D341Med (cell line): ENCODE measurements around the gene SUCLG1.
A peak's percentile ranks its signal among the peaks of the same experiment; 100 is the strongest.
"Not testable (repeated sequence)": the region's sequence is repeated elsewhere in the genome, so short reads cannot be mapped to it uniquely, and the experiment has no call there.

Experiments
- DNase-seq: peaks from one replicate; pipeline ENCODE4 v3.0.0; 2012; ENCODE audit warnings: low spot score

SUCLG1 gene

DNA sequence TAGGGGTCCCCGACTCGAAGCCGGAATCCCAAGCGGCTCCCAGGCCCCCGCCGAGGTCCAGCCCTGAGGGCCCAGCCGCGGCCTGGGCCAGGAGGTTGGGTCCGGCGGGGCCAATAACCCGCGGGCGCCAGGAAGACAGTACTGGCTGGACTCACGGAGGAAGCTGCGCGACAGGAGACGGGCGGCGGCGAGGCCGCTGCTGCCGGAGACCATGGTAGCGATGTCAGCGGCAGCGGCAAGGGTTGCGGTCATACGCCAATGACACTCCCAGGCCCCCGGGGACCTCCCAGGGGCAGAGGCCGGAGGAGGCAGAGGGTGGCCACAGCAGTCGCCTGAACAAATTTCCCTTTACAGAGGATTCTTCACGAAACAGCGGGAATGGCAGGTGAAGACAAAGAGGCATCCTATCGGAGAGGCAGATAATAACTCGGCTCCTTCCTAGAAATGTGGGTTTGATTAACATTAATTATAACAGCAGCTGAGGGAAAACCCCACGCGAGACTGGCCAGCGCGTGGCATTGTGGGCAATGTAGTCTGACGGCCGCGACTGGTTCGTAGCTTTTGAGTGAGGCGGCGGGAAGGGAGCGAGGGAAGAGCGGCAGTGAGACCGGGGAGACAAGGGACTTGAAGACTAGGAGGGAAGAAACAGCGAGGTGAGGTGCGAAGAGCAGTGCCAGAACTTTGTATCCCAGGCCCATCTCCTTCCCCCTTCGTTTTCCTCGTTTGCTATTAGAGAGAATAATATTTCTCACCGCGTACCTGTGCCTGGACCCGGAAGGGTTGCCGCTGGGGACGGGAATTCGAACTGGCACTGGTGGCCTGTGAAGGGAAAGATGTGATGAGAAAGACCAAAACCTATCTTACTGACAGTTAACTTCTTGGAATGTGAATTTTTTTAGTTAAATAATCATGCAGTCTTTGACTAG lies at the start of gene SUCLG1:
Gene SUCLG1 (minus strand): TSS at position 263 of the 926 bp plus-strand sequence. CDS start 11 bp downstream, at position 252.
- peak; percentile 92 for DNase-seq

DNA sequence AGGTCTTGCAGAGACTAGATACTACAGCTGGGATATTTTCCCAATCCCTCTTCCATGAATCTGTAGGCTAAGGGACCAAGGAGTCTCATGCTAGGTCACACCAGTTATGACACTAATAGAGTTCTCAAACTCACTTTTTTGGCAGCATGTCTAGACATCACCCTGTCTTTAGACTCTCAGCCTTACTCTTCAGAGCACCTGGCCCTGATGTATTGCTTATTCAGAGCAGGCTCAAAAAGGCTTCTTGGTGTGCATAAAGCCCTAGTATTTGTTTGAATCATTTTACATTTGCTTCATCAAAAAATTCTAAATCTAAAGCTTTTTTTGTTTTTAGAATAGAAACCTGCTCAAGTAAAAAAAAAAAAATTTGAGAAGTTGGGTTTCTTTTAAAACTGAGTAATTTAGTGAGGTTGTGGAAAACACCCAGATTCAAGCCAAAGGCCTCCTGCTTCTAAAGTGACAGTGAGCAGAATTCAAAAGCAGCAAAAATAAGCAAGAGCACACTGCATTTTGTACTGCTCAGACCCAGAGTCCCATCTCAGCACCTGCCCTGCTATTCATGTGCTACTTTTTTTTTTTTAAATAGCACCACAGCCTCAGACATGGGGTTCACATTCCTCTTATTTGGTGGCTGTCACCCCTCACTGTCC lies 39.2 kb upstream of the SUCLG1 start:
- DNase-seq, result no peak

DNA sequence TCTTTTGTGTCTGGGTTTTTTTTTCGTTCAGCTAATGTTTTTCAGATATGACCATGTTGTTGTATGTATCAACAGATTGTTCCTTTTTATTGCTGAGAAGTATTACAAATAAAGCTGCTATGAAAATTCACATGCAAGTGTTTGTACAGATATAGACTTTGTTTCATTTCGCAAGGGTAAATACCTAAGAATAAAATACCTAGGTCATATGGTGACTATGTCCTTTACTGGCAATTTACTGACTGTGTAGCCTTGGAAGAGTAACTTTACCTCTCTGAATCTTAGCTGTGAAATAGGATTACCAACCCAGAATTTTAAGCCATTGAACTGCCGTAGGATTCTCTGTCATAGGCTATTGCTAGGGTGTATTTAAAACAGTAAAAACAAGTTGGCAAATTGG lies 38.2 kb upstream of the SUCLG1 start:
- DNase-seq, result no peak

DNA sequence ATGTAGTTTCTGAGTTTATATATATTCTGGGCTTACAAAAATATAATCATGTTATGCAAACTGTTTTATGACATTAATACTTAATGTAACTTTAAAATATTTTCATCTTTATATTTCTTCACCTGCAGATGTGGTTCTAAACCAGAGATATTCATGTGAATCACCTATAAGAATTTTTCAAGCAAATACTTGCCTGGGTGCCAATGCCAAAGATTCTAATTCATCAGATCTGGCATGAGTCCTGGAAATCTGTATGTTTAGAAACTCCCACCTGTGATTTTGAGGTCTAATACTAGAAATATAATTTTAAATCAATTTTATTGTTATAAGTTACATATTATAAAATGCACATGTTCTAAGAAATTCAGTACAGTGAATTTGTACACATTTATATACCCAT lies 37.3 kb upstream of the SUCLG1 start:
- DNase-seq, result no peak

DNA sequence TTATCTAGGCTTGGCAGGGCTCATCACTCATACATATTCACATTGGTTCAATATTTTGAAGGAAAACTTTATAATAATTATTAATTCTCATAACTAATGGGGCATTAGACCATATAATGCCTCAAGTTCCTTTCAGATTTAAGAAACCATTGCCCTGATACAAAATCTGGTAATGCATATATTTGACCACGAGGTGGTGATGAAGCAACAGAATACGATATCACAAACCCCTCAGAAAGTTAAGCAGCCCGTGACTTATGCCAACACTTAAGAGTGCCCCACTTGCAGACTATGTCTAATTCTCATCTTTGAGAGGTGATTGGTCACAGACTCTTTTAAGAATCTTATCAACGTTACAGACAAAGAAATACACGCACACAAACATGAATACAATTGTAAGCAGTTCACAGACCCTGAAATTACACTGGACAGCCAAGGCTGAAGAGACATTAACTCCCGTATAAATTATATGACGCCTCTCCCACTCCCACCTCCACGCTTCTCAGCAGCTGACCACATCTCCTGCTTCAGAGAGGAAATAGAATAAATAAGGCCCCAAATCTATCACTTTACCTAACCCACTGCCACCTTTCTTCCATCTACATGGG lies 36.6 kb upstream of the SUCLG1 start:
- peak; percentile 47 for DNase-seq

DNA sequence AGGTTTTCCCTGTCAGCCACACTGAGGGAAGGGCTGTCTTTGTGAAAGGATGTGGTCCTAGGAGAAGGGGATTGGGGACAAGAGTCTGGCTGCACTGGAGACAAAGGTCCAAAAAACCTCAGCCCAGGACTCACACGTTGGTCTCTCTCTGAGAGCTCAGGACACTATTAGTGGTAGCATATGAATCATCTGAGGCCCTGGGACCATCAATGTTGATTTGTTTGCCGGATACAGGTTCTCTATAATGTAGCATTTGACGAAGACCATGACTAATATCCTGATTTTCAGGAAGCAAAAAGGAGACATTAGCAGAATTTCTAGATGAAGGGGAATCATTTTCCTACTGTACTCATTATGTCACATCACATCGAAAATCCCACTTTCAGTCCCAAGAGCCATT lies 35.0 kb upstream of the SUCLG1 start:
- DNase-seq, result no peak

DNA sequence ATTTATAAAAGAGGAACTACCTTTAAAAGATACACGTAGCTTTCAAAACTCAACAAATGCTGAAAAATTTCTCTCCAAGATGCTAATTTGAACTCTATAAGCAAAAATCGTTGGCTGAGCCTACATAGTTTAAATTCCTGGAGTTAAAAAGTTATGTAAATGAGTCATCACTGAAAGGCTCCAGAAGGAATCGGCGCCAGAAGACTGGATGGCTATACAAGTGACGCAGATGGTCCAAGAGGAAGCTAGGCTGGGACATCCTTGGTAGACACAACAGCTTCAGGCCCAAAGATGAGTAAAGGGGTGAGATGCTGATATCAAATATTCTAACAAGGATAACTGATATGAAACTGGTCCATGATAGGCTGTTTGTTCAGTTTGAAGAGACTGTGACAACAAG lies 34.4 kb upstream of the SUCLG1 start:
- DNase-seq, result no peak

DNA sequence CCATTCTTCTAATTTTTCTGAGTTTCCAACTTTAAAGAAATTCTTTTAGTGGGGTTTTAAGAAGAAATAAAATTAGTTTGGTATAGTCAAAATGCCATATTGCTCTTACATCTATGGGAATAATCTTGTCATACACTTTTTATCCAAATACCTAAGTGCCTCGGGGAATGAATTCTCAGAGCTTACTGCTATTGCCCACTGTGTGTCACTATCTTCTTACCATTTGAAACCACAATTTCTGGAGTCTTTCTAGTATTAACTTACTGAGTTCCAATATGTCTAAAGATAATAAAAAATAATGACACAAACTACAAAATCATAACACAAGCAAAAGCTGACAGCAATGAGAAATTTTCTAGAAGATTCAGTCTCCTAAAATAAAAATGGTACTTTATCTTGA lies 33.5 kb upstream of the SUCLG1 start:
- DNase-seq, result no peak

DNA sequence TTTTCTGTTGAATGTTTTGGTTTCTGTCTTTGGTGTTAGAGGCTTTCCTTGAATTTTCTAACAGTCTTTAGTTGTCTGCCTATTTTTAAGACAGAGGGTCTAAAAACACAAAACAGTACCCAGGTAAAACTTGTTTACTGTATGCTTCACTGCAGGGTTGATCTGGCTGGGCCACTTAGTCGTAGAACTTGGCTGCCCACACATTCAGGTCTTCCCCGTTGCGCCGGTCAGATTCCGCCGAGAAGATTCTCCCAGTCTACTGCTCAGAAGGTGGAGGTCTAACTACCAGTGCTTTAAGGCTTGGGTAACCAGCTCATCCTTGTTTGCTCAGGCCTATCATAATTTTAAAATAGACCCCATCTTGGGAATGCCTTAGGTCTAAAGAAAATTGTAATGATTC lies 32.7 kb upstream of the SUCLG1 start:
- no peak for DNase-seq

DNA sequence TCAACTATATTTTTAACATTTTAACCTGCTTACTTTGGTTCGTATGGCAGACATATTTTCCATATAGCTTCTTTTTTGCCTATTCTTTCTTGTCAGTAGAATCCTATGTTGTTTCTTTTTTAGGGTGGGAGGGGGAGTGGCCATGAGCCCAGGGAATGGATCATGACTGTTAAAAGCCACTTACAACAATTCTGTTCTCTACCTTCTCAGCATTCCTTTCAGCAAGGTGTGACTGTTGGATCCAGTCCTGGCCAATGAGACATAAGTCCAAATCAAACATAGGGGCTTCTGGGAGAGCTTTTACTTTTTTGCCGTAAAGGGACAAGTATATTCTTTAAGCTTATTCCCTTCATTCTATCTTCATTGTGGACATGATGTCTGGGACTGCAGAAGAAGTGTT lies 32.2 kb upstream of the SUCLG1 start:
- no peak for DNase-seq

DNA sequence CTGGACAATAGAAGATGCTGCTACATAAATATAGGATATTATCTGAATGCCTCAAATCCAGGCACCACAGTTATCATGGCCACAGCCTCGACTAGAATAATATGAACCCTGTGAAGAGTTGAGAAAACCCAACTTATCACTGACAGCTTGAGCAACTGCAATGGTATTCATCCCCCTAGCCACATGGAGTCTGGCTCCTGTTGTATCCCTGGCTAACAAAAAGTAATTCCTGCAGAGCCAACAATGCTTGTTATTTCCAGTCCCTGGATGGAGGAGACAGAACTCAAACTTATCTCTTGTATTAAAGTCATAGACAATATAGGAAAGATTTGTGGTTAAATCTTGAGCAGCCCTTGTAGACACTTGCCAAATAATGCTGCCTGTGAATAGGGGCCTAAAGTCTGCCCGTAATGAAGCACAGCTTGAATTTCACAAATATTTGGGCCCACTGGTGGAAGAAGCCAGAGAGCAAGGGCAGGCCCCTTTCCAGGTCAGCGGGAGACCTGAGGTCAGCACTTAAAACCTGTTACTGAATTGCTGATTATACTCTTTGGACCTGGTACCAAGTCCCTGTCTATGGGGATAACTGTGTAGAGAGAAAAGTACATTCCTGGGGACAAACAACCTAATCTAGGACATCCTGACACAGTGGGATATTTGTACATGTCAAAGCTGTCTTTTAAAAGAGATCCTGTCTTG lies 28.4 kb upstream of the SUCLG1 start:
- no peak for DNase-seq

DNA sequence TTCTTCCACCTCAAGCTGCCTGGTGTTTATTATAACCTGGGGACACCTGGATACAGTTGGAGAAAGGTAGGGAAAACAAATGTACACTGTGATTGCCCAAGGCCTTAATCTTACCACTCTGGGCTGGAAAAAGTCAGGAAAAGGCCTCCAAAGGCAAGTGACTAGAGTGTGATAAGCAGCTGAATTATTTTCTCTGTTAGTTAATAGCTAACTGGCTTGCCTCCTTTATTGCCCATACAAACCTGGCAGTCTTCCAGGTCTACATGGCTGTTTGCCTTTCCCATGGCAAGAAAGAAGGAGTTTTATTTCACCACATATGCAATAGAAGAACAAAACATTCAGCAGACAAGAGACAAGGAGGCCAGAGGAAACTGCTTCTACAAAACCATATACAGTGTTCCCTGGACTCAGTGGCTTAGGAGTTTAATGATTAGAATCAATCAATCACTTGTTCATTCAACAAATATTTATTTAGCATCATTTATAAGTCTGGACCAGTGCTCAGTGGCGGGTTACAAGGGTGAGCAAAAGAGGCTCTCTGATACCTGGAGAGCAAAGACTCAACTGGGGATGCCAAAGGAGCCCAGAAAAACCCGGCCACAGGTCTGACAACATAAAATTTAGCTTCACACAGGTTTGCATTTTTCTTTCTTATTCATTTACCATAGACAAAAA lies 27.5 kb upstream of the SUCLG1 start:
- no peak for DNase-seq

DNA sequence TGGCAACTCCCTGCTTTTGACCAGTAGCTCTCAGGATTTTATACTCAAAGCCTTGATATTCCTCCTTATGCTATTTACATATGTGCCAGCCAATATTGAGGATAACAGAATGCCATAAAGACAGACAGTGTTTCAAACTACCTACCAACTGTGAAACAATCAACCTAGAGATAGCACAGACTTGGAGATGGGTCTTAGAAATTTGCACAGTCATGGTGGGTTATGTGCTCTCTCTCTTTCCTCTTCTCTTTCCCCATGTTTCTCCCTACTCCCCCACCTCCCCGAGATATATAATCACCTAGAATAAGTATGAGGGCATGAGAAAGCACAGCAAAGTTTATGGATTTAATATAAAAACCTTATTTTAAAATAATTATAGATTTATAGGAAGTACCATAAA lies 24.2 kb upstream of the SUCLG1 start:
- DNase-seq, result no peak

DNA sequence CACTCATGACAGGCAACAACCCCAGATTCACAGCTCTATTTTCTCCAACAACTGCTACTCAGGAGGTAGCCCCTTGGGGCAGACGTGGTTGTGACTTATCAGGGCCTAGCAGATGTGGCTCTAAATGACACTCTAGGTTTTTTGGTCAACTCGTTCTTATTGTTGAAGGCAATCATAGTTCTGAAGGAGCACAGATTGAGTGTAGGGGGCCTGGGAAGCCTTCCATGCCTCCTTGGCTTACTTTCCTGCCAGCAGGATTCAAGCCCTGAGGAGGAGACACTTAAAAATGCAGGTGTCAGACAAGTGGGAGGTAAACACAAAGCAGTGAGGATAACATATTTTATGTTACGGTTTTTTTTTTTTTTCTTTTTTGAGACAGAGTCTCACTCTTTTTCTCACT lies 23.5 kb upstream of the SUCLG1 start:
- no peak for DNase-seq

DNA sequence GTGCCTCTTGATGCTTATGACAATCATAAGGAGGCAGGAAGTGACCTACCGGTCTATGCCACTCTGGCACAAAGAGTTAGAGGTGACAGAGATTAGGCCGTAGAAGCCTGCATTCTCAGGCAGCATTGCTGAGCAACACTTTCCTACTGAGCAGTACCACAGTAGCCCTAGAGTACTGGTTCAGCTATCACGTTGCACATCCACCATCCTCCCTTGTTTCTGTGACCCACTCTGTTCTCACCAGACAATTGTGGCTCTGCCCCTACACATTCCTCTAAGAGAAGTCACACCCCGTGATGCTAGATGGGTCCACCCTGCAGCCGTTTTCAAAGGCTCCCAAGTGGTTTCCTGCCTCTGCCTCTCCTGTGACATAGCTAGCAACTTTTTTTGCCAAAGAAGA lies 22.6 kb upstream of the SUCLG1 start:
- DNase-seq, result no peak

DNA sequence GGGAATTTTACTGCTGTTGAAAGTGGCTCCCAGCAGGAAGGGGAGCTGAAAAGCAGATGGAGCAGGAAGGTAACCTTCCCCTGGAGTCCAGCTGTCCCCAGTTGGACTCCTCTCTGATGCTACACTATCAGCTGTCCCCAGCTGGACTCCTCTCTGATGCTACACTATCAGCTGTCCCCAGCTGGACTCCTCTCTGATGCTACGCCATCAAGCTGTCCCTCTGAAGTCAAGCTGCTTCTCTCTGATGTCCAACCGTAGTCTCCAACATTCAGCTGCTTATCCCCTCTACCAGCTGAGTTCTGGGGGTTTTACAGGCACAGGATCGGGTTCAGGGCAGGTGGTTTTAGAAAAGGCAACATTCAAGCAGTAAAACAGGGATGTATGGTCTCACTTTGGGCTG lies 19.8 kb upstream of the SUCLG1 start:
- no peak for DNase-seq

DNA sequence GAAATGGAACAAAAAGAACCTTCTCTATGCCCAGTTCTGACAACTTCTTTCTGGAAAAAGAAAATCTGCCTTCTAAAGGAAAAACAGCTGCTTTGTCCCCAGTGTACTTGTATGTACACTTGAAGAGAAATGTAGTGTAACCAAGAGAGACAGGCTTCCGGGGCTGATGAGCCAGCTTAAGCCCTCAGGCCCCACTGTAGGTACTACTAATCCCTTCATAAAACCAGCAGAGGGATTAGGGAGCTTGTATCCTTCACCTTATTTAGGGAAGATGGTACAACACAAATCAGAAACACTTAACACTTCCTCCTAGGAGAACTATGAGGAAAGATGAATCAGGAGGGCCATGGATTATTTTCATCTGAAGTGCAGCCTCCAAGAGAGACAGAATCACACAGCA lies 18.8 kb upstream of the SUCLG1 start:
- DNase-seq, result peak; percentile 50

DNA sequence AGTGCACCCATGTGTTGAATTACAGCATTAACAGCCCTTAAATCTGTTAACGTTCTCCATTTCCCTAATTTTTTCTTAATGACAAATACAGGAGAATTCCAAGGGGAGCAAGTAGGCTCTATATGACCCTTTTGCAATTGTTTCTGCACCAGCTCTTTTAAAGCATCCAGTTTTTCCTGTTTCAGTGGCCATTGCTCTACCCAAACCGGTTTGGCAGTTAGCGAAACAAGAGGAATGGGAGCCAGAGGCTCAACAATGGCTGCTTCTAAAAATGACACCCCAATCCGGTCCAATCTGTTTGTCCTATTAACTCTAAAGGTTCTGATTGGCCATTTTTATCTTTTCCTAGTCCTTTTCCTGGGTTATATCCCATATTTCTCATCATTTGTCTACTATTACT lies 15.1 kb upstream of the SUCLG1 start:
- no peak for DNase-seq

DNA sequence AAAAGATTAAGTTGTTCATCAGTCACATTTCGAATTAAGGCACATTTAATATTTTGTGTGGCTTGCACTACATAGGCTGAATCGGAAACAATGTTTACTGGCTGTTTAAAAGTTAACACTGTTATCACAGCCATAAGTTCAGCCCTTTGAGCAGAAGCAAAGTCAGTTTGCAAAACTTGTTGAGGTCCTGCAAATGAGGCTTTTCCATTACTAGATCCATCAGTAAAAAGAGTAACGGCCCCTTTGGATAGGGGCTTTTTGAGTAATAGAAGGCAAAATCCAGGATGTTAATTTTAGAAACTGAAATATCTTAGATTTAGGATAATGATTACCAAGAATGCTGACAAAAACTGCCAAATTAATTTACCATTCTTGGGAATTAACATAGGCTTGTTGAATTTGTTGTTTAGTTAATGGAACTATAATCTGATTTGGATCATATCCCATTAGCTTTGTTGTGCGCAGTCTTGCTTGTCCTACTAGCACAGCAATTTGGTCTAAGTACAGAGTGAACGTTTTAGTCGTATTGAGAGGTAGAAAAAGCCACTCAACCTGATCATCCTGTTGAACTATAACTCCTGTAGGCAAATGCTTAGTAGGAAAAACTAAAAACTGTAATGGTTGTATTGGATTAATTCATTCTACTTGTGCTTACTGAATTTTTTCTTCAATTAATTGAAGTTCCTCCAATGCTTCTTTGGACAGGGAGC lies 13.9 kb upstream of the SUCLG1 start:
- DNase-seq, result no peak

DNA sequence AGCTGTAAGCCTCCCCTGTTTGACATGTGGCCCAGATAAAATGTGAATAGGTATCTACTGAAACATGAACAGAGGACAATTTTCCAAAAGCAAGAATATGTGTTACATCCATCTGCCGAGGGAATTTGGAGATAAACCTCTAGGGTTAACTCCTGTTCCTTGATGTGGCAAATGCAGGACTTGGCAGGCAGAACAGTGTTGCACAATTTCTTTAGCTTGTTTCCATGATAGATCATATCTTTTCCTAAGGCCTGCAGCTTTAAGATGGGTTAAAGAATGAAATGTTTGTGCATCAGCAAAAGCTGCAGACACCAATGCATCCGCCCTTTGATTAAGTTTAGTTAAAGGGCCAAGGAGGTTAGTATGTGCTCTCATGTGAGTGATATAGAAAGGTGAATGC lies 13.3 kb upstream of the SUCLG1 start:
- DNase-seq, result not testable (repeated sequence)

DNA sequence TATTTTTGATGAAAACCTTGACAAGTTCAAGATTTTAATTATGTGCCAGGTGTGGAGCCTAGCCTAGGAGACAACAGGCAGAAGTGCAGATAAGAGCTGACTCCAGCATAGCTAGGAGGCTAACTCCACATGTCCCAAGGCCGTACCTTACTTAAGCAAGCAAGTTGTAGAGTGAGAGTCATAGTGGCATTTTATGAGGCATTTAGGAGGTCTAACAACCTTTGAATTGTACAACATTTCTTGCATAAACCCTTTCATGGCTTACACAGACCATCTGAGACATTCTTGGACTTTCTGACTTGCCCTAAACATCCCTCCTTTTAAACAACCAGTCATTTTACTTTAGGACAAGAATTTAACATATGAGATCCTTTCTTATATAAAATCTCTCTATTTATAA lies 8.3 kb upstream of the SUCLG1 start:
- DNase-seq, result no peak
